HL-60 (cell line): ENCODE results near the gene DCDC1.

Experiments
- DNase-seq, 2 experiments: peaks; one replicate each; pipeline ENCODE4 v3.0.0-alpha.2; 2010 to 2020; ENCODE audit warnings: low read depth in 1 of 2, low spot score in 1 of 2
- H3K27ac ChIP-seq: fragments of 250-450 bp; sonication (Bioruptor Pico); replicated peaks from 2 replicates; pipeline ENCODE4 v1.5.1; 2020; ENCODE audit warnings: mild to moderate bottlenecking, moderate library complexity
- H3K27me3 ChIP-seq: fragments of 250-450 bp; sonication (Bioruptor Pico); 2 replicates; pipeline ENCODE4 v1.5.1; 2021; ENCODE audit warnings: mild to moderate bottlenecking, moderate library complexity; ENCODE audit not compliant: insufficient read depth, poor library complexity, severe bottlenecking
- H3K4me3 ChIP-seq: replicated peaks from 2 replicates; pipeline ENCODE4 v1.5.1; 2011; ENCODE audit warnings: mild to moderate bottlenecking, control low read depth, low read length; ENCODE audit not compliant: insufficient read depth
- CTCF ChIP-seq: IDR thresholded peaks from one replicate; pipeline ENCODE4 v1.5.1; 2011; ENCODE audit warnings: low read length, control low read depth, inconsistent platforms; ENCODE audit not compliant: insufficient read depth
- GABPA ChIP-seq: IDR thresholded peaks from 2 replicates; pipeline ENCODE4 v1.6.1; 2012; ENCODE audit warnings: low read depth
- POLR2AphosphoS5 ChIP-seq: IDR thresholded peaks from 2 replicates; pipeline ENCODE4 v1.6.1; 2012; ENCODE audit warnings: low read depth
- REST ChIP-seq: IDR thresholded peaks from 2 replicates; pipeline ENCODE4 v1.6.1; 2012; ENCODE audit warnings: low read depth; ENCODE audit not compliant: insufficient replicate concordance
- SPI1 ChIP-seq: IDR thresholded peaks from 2 replicates; pipeline ENCODE4 v1.6.1; 2012; ENCODE audit warnings: low read depth, mild to moderate bottlenecking, borderline replicate concordance

The DCDC1 gene

GRCh38 chr11:30916764-30917163, 452.8 kb downstream of the DCDC1 start:
- no peak overlapping the region for H3K27ac ChIP-seq
- peaks cover 2% of the 10 kb centered on the region for H3K27me3 ChIP-seq
- no peak for DNase-seq
- TF ChIP-seq CTCF, result no peak
- TF ChIP-seq REST, result no peak
- TF ChIP-seq POLR2AphosphoS5, result no peak
- no peak overlapping the region for H3K4me3 ChIP-seq

- no peak overlapping the region for H3K27ac ChIP-seq
- DNase-seq, result peak in 1 of 2 experiments; percentile 10
- H3K4me3 ChIP-seq, result no peak overlapping the region
- TF ChIP-seq CTCF (no peak), REST (no peak), GABPA (no peak), POLR2AphosphoS5 (no peak), SPI1 (no peak)
- peaks cover 2% of the 10 kb centered on the region for H3K27me3 ChIP-seq
Measured at GRCh38 chr11:30914143-30914762, 455.3 kb downstream of the DCDC1 start.

- H3K4me3 ChIP-seq, result no peak overlapping the region
- no peak for DNase-seq
- no peak overlapping the region for H3K27ac ChIP-seq
- no peak for TF ChIP-seq SPI1
- TF ChIP-seq GABPA, result no peak
- TF ChIP-seq REST, result no peak
- no peak for TF ChIP-seq CTCF
- TF ChIP-seq POLR2AphosphoS5, result no peak
- peaks cover 2% of the 10 kb centered on the region for H3K27me3 ChIP-seq
Measured at GRCh38 chr11:30911247-30911646, 458.3 kb downstream of the DCDC1 start.
